ENCODE results near the gene NECAB3.

Gene NECAB3

GRCh38 chr20:33621717-33622400 lies 52.4 kb downstream of the NECAB3 start:
- H3K4me3 ChIP-seq (replicated peaks; ENCODE audit: low read depth, low read length), result no peak overlapping the region
- no peak for DNase-seq (ENCODE audit: low read depth)
- TF ChIP-seq CTCF (IDR thresholded peaks at IDR 0.05; ENCODE audit: low read length, missing control alignments), result no peak

GRCh38 chr20:33612001-33612400 lies 62.2 kb downstream of the NECAB3 start:
- no peak overlapping the region for H3K4me3 ChIP-seq (replicated peaks; ENCODE audit: low read depth, low read length)
- TF ChIP-seq CTCF (IDR thresholded peaks at IDR 0.05; ENCODE audit: low read length, missing control alignments), result no peak
- no peak for DNase-seq (ENCODE audit: low read depth)

- no peak for TF ChIP-seq CTCF (IDR thresholded peaks at IDR 0.05; ENCODE audit: low read length, missing control alignments)
- no peak for DNase-seq (ENCODE audit: low read depth)
- no peak overlapping the region for H3K4me3 ChIP-seq (replicated peaks; ENCODE audit: low read depth, low read length)
Measured at GRCh38 chr20:33611106-33611505, 63.1 kb downstream of the NECAB3 start.

GRCh38 chr20:33609504-33609903 lies 64.7 kb downstream of the NECAB3 start:
- DNase-seq (ENCODE audit: low read depth), result no peak
- no peak overlapping the region for H3K4me3 ChIP-seq (replicated peaks; ENCODE audit: low read depth, low read length)
- TF ChIP-seq CTCF (IDR thresholded peaks at IDR 0.05; ENCODE audit: low read length, missing control alignments), result no peak

All from fibroblast of pulmonary artery (primary cell).